K562 (cell line): ENCODE measurements around the gene BNC1. TPM values are rescaled to one million over a fixed set of nuclear protein-coding genes. Genes with fewer than 3 reads are reported as not detected.

Experiments used
- ATAC-seq: fragments of 200-7000 bp; cut with Tn5 transposase; 3 replicates; pipeline ENCODE4 v1.9.1; 2020; ENCODE audit warnings: moderate library complexity
- BruUV-seq: library from RNA; stranded (reverse); fragments of 400-500 nt; replicated peaks from 2 replicates; lab custom pipeline; 2021; lab: Mats Ljungman, UMichigan
- CTCF ChIA-PET: fragments of 300-600 bp; formaldehyde crosslinking; extraction: SDS; loops from one replicate; lab custom pipeline; 2021; ENCODE audit warnings: low intra/inter-chr PET ratio; lab: Yijun Ruan, JAX
- POLR2A ChIA-PET: fragments of 300-600, 350-650 bp; sonication (Branson Sonifier 250); formaldehyde crosslinking; extraction: SDS; loops from one replicate; lab custom pipeline; 2021; ENCODE audit warnings: antibody characterized with exemption, inconsistent platforms; lab: Yijun Ruan, JAX
- DNase-seq, 4 experiments: peaks; one replicate each; pipeline versions ENCODE4 v3.0.0 to v3.0.0-alpha.2; 2011 to 2018; ENCODE audit warnings: low spot score in 3 of 4, mixed read lengths in 3 of 4; ENCODE audit errors: extremely low read depth in 1 of 4
- FAIRE-seq: peaks from 2 replicates; lab custom pipeline; 2011; peaks lifted over from hg19 to GRCh38; lab: Jason Lieb, UNC
- H2AFZ ChIP-seq: 2 replicates; pipeline ENCODE4 v1.6.0; 2011; ENCODE audit warnings: low read depth, low read length, control low read depth, inconsistent platforms
- H3K27ac ChIP-seq: fragments of 200-600 bp; 3 replicates; pipeline ENCODE4 v1.8.0; 2011; ENCODE audit warnings: low read depth, mild to moderate bottlenecking, control low read depth, inconsistent platforms, low read length, moderate library complexity, mixed read lengths; ENCODE audit errors: extremely low read depth
- H3K27me3 ChIP-seq, 2 experiments: fragments of 300-600 bp in 1 of 2; 2 replicates in 1 of 2; 3 replicates in 1 of 2; pipeline versions ENCODE4 v1.6.0 to v1.8.0; 2011; ENCODE audit warnings: inconsistent platforms in 2 of 2, low read length in 2 of 2, mild to moderate bottlenecking in 1 of 2, mixed read lengths in 1 of 2, moderate library complexity in 1 of 2; ENCODE audit not compliant: control insufficient read depth in 2 of 2, insufficient read depth in 2 of 2
- H3K36me3 ChIP-seq: fragments of 300-600 bp; 3 replicates; pipeline ENCODE4 v1.8.0; 2011; ENCODE audit warnings: mild to moderate bottlenecking, low read length, inconsistent platforms; ENCODE audit not compliant: control insufficient read depth, insufficient read depth
- H3K4me1 ChIP-seq, 2 experiments: fragments of 200-600 bp in 1 of 2; replicated peaks in 1 of 2; 2 replicates in 1 of 2; 3 replicates in 1 of 2; pipeline versions ENCODE4 v1.5.1 to v1.8.0; 2011; ENCODE audit warnings: inconsistent platforms in 2 of 2, low read length in 2 of 2, mild to moderate bottlenecking in 1 of 2, mixed read lengths in 1 of 2, moderate library complexity in 1 of 2; ENCODE audit not compliant: control insufficient read depth in 2 of 2, insufficient read depth in 2 of 2
- H3K4me2 ChIP-seq: 2 replicates; pipeline ENCODE4 v1.6.1; 2011; ENCODE audit warnings: low read length, control low read depth, inconsistent platforms, mixed read lengths; ENCODE audit not compliant: insufficient read depth
- H3K4me3 ChIP-seq: fragments of 200-600 bp; sonication (generic), shearing (Covaris generic); 2 replicates; pipeline ENCODE4 v1.5.1; 2016; ENCODE audit warnings: control low read depth, inconsistent platforms
- H3K79me2 ChIP-seq: fragments of 200-600 bp; 3 replicates; pipeline ENCODE4 v1.8.0; 2011; ENCODE audit warnings: low read length, inconsistent platforms; ENCODE audit not compliant: control insufficient read depth, insufficient read depth
- H3K9ac ChIP-seq, 2 experiments: 2 replicates each; pipeline versions ENCODE4 v1.6.0 to v1.6.1; 2011; ENCODE audit warnings: low read depth in 2 of 2, low read length in 2 of 2, control low read depth in 1 of 2, inconsistent platforms in 1 of 2, mild to moderate bottlenecking in 1 of 2, mixed read lengths in 1 of 2; ENCODE audit not compliant: insufficient read depth in 1 of 2
- H3K9me1 ChIP-seq: one replicate; pipeline ENCODE4 v1.6.0; 2011; ENCODE audit warnings: inconsistent platforms, mild to moderate bottlenecking, low read length, moderate library complexity; ENCODE audit not compliant: control insufficient read depth, insufficient read depth
- H3K9me3 ChIP-seq: replicated peaks from 2 replicates; pipeline ENCODE4 v1.5.1; 2011; ENCODE audit warnings: low read depth, low read length, inconsistent platforms; ENCODE audit not compliant: control insufficient read depth, insufficient read depth
- H4K20me1 ChIP-seq: replicated peaks from 2 replicates; pipeline ENCODE4 v1.6.1; 2011; ENCODE audit warnings: low read length, inconsistent platforms, mixed read lengths; ENCODE audit not compliant: control insufficient read depth, insufficient read depth
- BRF2 ChIP-seq: IDR thresholded peaks from 3 replicates; pipeline ENCODE4 v1.6.1; 2011; ENCODE audit warnings: borderline replicate concordance, mild to moderate bottlenecking; ENCODE audit not compliant: insufficient read length, insufficient read depth
- CBX2 ChIP-seq: fragments of 200-600 bp; sonication (generic); IDR thresholded peaks from one replicate; pipeline ENCODE4 v1.6.1; 2012; ENCODE audit warnings: mild to moderate bottlenecking, low read length, inconsistent platforms; ENCODE audit not compliant: insufficient read depth, poor library complexity, severe bottlenecking
- CBX8 ChIP-seq: fragments of 200-600 bp; sonication (generic); IDR thresholded peaks from 2 replicates; pipeline ENCODE4 v1.6.1; 2012; ENCODE audit warnings: borderline replicate concordance, mixed run types, low read depth, mild to moderate bottlenecking, moderate library complexity, mixed read lengths, low read length, control low read depth, inconsistent platforms; ENCODE audit not compliant: poor library complexity, severe bottlenecking; ENCODE audit errors: extremely low read depth
- CREB5 ChIP-seq: fragments of 250-450 bp; sonication (Bioruptor Pico); IDR thresholded peaks from 2 replicates; pipeline ENCODE4 v1.5.0; 2020; ENCODE audit warnings: mild to moderate bottlenecking
- HEY1 ChIP-seq: fragments of 250-450 bp; sonication (Bioruptor Pico); IDR thresholded peaks from 2 replicates; pipeline ENCODE4 v1.5.0; 2020; ENCODE audit warnings: mild to moderate bottlenecking, moderate library complexity, borderline replicate concordance
- KLF6 ChIP-seq: fragments of 250-450 bp; sonication (Bioruptor Pico); IDR thresholded peaks from 2 replicates; pipeline ENCODE4 v1.4.0; 2020; ENCODE audit warnings: mild to moderate bottlenecking, moderate library complexity, borderline replicate concordance
- MBD2 ChIP-seq: sonication (generic); IDR thresholded peaks from 2 replicates; pipeline ENCODE4 v1.6.1; 2016; ENCODE audit warnings: low read depth, borderline replicate concordance
- NFIX ChIP-seq: fragments of 250-450 bp; sonication (Bioruptor Pico); IDR thresholded peaks from 2 replicates; pipeline ENCODE4 v1.4.0; 2020; ENCODE audit warnings: low read depth, mild to moderate bottlenecking, moderate library complexity
- PRMT5 ChIP-seq: sonication (generic); formaldehyde crosslinking; IDR thresholded peaks from 2 replicates; pipeline ENCODE4 v1.5.0; 2020; ENCODE audit warnings: missing genetic modification reagents
- ZNF695 ChIP-seq: fragments of 450-650 bp; formaldehyde crosslinking; IDR thresholded peaks from 2 replicates; pipeline ENCODE4 v1.4.0; 2020; ENCODE audit warnings: mild to moderate bottlenecking, moderate library complexity
- WGBS: fragments of 100-300 bp; shearing (Covaris generic); methylation state at CpG from one replicate; pipeline ENCODE4 v1.1.6; 2016; ENCODE audit warnings: low coverage, mixed read lengths; ENCODE audit not compliant: insufficient coverage; ENCODE audit errors: missing lambda C conversion rate; 5-methylcytosine and 5-hydroxymethylcytosine counted together
- in situ Hi-C: fragments of 300-500 bp; cut with MboI; formaldehyde crosslinking; loops from 4 replicates; pipeline ENCODE4 v1.15.0; 2018; ENCODE audit warnings: inconsistent platforms, mixed read lengths
- intact Hi-C: fragments of 100-400 bp; cut with micrococcal nuclease; formaldehyde crosslinking; loops from 2 replicates; pipeline ENCODE4 v1.14.2; 2022
- polyA plus RNA-seq, 8 experiments: library from polyadenylated mRNA; depleted of rRNA in 4 of 8; stranded (reverse) in 5 of 8; unstranded in 3 of 8; fragments of >200 nt; fragmentation: Nextera tagmentation in 2 of 8; fragmentation: Illumina TruSeq in 1 of 8; extraction: Ambion mirVana in 2 of 8; extraction: Trizol in 1 of 8; gene quantifications; 2 replicates each; pipeline versions ENCODE4 v1.2.1 to v1.2.3, GENCODE V29; 2011 to 2014; ENCODE audit warnings: inconsistent platforms in 1 of 8, missing spikeins in 1 of 8
- total RNA-seq, 7 experiments: library from RNA; depleted of rRNA in 6 of 7; stranded (reverse); fragments of >200 nt in 6 of 7; fragmentation: Illumina TruSeq in 2 of 7; extraction: Trizol in 2 of 7; gene quantifications; 2 replicates each; pipeline versions ENCODE4 v1.2.1 to v1.2.3, GENCODE V29; 2011 to 2021; ENCODE audit warnings: low replicate concordance in 1 of 7

The BNC1 gene
- total and polyA plus RNA-seq, 9 of the 15 experiments (the other 6 are each of a cell fraction or from before 2014, with no cell fraction given), result not detected

GRCh38 chr15:83322691-83323090 is 38.2 kb upstream of the BNC1 start (continued):
- TF ChIP-seq CREB5 (CRISPR knock-in tag) (no peak), PRMT5 (CRISPR knock-in tag) (no peak), CBX2 (no peak), NFIX (CRISPR knock-in tag) (no peak), ZNF695 (CRISPR knock-in tag) (no peak), BRF2 (no peak), HEY1 (no peak)
- TF ChIP-seq, all 486 proteins: peak for 0

GRCh38 chr15:83322061-83322460 is 37.6 kb upstream of the BNC1 start:
- no peak for ATAC-seq
- DNase-seq, result no peak
- BruUV-seq, result no TSS peak
- intact Hi-C loops, result no loop called here
- TF ChIP-seq MBD2 (no peak), KLF6 (CRISPR knock-in tag) (no peak), CBX8 (no peak)
- no peaks in the 10 kb centered on the region for H3K9me3 ChIP-seq
- H4K20me1 ChIP-seq, result no peaks in the 10 kb centered on the region
- no peaks in the 10 kb centered on the region for H3K79me2 ChIP-seq
- ChIA-PET CTCF (no interaction called here), POLR2A (no interaction called here)
- no peak overlapping the region for H3K4me3 ChIP-seq
- no peak overlapping the region for H3K27ac ChIP-seq
- H3K4me2 ChIP-seq, result no peak overlapping the region
- FAIRE-seq, result no peak
- H3K36me3 ChIP-seq, result no peaks in the 10 kb centered on the region
- no peaks in the 10 kb centered on the region for H3K9me1 ChIP-seq
- in situ Hi-C loops, result no loop called here
- peaks cover 0 to 15% of the 10 kb centered on the region in 2 experiments; a peak in 2 of 5 replicates for H3K27me3 ChIP-seq
- WGBS, result 0% methylated on average over 6 of the region's 6 CpGs
- H3K4me1 ChIP-seq, result no peaks in the 10 kb centered on the region
- no peak overlapping the region for H3K9ac ChIP-seq
- H2AFZ ChIP-seq, result no peak overlapping the region
